Sigmoid colon (tissue), 7 donors: ENCODE data around the gene SLC52A3. TPM values are rescaled to one million over a fixed set of nuclear protein-coding genes. Genes with fewer than 3 reads are reported as not detected.
A peak's percentile ranks its signal among the peaks of the same experiment; 100 is the strongest.

Experiments
- DNase-seq: peaks from one replicate; pipeline ENCODE4 v3.0.0-alpha.2; 2019
- H3K27ac ChIP-seq, 4 donors: fragments of 200-600 bp; sonication (generic); one replicate each; pipeline ENCODE4 v1.5.1; 2016 to 2019; ENCODE audit warnings: mild to moderate bottlenecking in 1 of 4
- H3K27me3 ChIP-seq, 3 donors: fragments of 200-600 bp; sonication (generic); one replicate each; pipeline ENCODE4 v1.5.1; 2019; ENCODE audit warnings: mild to moderate bottlenecking in 1 of 3
- H3K36me3 ChIP-seq, 4 donors: fragments of 200-600 bp; sonication (generic); one replicate each; pipeline ENCODE4 v1.5.1; 2016 to 2019
- H3K4me1 ChIP-seq, 4 donors: fragments of 200-600 bp; sonication (generic); one replicate each; pipeline ENCODE4 v1.5.1; 2017 to 2019
- H3K4me3 ChIP-seq, 4 donors: fragments of 200-600 bp; sonication (generic); one replicate each; pipeline ENCODE4 v1.5.1; 2017 to 2019; ENCODE audit warnings: mild to moderate bottlenecking in 2 of 4, moderate library complexity in 1 of 4
- H3K9me3 ChIP-seq, 4 donors: fragments of 200-600 bp in 3 of 4; sonication (generic) in 3 of 4; one replicate each; pipeline versions ENCODE4 v1.5.1 to v1.6.1; 2013 to 2019
- EP300 ChIP-seq, 4 donors: sonication (generic); formaldehyde crosslinking; IDR thresholded peaks; one replicate each; pipeline ENCODE4 v1.6.1; 2017; ENCODE audit warnings: antibody characterized with exemption in 4 of 4
- POLR2A ChIP-seq, 2 donors: fragments of 450-650 bp; IDR thresholded peaks; one replicate each; pipeline ENCODE4 v1.6.1; 2016; ENCODE audit warnings: antibody characterized with exemption in 2 of 2, mild to moderate bottlenecking in 2 of 2, moderate library complexity in 2 of 2
- POLR2AphosphoS5 ChIP-seq, 4 donors: sonication (generic); formaldehyde crosslinking; IDR thresholded peaks; one replicate each; pipeline ENCODE4 v1.6.1; 2017; ENCODE audit warnings: antibody characterized with exemption in 4 of 4
- WGBS, 2 donors: extraction: QIAGEN DNeasy Blood & Tissue Kit; methylation state at CpG; one replicate each; pipeline ENCODE4 v1.1.7; 2013; 5-methylcytosine and 5-hydroxymethylcytosine counted together
- intact Hi-C: fragments of 100-400 bp; cut with DNase I; formaldehyde crosslinking; loops from one replicate; pipeline ENCODE4 v1.15.1; 2023
- polyA plus RNA-seq, 3 donors: library from polyadenylated mRNA; stranded (reverse); fragments of 200-250 nt; gene quantifications; one replicate each; pipeline ENCODE4 v1.2.3, GENCODE V29; 2013
- total RNA-seq, 4 donors: library from RNA; depleted of rRNA; stranded (reverse); fragments of >200 nt; gene quantifications; one replicate each; pipeline ENCODE4 v1.1.0, GENCODE V29; 2016
- TF ChIP-seq, protein P1 (sequence below), 4 experiments: fragments of 450-650 bp in 3 of 4; fragments of 200-600 bp in 1 of 4; IDR thresholded peaks; one replicate each; pipeline ENCODE4 v1.5.1; 2016 to 2019; ENCODE audit warnings: antibody characterized with exemption in 4 of 4, mild to moderate bottlenecking in 3 of 4, moderate library complexity in 2 of 4
- donor health status: healthy with polysubstance abuse.
- donor health status: Bipolar disorder and iron deficiency.
- donor health status: healthy.

Gene SLC52A3
- total and polyA plus RNA-seq, 7 donors: 0.16 to 15.1 (median 3.0) TPM; not detected in 2

DNA sequence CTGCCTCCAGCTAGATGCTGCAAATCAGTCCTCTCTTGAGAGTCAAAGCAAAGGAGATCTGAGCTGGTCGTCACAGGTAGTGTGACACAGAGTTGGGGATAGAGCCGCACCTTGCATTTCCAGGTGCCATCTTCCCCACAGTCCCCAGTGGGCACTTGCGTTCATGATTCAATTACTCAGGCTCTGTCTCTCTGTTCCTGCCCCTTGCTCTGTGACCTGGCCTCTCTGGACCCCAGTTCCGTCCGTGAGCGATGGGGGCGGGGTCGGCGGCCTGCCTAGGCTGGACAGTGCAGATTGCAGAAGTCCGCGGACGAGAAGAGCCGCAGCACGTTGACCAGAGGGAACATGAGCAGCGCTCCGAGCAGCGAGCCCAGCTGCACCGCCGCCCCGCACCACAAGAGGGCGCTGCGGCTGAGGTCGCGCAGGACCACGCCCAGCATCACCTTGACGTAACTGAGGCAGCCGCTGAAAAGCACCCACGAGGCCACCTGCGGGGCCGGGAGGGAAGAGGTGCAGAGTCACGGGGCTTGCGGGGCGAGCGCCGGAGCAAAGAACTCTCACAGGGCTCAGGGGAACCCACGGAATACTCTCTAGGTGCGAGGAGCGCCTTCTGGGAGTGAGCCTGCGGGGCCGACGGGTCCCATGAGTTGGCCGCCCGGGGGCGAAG, 7.4 kb downstream of the SLC52A3 start:
- Histone ChIP-seq H3K27me3 (peaks cover 0 to 46% (median 21%) of the 10 kb centered on the region in 3 donors), H3K27ac (no peak overlapping the region), H3K36me3 (no peaks in the 10 kb centered on the region), H3K4me1 (no peaks in the 10 kb centered on the region), H3K9me3 (no peaks in the 10 kb centered on the region), H3K4me3 (no peak overlapping the region)
- DNase-seq: no peak
- TF ChIP-seq, protein P1, sequence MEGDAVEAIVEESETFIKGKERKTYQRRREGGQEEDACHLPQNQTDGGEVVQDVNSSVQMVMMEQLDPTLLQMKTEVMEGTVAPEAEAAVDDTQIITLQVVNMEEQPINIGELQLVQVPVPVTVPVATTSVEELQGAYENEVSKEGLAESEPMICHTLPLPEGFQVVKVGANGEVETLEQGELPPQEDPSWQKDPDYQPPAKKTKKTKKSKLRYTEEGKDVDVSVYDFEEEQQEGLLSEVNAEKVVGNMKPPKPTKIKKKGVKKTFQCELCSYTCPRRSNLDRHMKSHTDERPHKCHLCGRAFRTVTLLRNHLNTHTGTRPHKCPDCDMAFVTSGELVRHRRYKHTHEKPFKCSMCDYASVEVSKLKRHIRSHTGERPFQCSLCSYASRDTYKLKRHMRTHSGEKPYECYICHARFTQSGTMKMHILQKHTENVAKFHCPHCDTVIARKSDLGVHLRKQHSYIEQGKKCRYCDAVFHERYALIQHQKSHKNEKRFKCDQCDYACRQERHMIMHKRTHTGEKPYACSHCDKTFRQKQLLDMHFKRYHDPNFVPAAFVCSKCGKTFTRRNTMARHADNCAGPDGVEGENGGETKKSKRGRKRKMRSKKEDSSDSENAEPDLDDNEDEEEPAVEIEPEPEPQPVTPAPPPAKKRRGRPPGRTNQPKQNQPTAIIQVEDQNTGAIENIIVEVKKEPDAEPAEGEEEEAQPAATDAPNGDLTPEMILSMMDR (IDR thresholded peaks at IDR 0.05): peak in 1 of 4 experiments; percentile 23
- TF ChIP-seq POLR2AphosphoS5 (IDR thresholded peaks at IDR 0.05): no peak
- WGBS, 2 donors: 56 to 79% methylated on average over 44 of the region's 44 CpGs
- intact Hi-C loops: no loop called here

DNA sequence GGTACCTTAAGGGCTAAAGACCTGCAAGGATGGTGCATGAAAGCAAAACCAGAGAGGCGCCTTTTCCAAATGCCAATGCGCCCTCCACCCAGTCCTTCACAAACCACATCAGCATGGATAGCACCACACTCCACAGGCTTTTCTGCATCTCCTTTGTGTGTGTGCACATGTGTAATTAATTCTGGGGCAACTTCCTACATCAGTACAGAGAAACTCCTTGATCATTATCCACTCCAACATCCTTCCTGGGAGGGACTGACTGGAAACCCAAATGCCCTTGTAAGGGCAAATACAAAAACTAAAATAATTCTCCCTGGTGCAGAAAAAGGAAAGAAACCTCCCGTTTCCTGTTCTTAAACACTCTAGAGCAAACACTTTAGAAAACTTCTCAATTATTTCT, 10.8 kb downstream of the SLC52A3 start:
- Histone ChIP-seq H3K9me3 (no peaks in the 10 kb centered on the region), H3K27me3 (peaks cover 0 to 46% (median 21%) of the 10 kb centered on the region in 3 donors), H3K4me3 (no peak overlapping the region), H3K4me1 (no peaks in the 10 kb centered on the region), H3K27ac (no peak overlapping the region), H3K36me3 (no peaks in the 10 kb centered on the region)
- intact Hi-C loops: no loop called here
- no peak for DNase-seq
- TF ChIP-seq, protein P1 (IDR thresholded peaks at IDR 0.05): no peak
- no peak for TF ChIP-seq EP300 (IDR thresholded peaks at IDR 0.05)
- 39 to 67% methylated on average over 3 of the region's 3 CpGs for WGBS, 2 donors

DNA sequence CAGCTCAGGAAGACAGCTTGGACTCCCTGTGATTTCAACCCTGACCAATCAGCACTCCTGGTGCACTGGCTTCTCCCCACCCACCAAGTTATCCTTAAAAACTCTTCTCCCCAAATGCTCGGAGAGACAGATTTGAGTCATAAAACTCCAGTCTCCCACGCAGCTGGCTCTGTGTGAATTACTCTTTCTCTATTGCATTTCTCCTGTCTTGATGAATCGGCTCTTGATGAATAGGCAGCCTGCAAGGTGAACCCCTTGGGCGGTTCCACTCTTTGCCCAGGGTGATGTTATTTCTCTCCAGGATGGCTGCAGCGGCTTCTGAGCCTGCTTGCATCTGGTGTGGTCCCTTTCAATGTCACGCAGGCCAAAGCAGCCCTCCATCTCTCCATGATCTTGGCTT, 12.4 kb downstream of the SLC52A3 start:
- no peaks in the 10 kb centered on the region for H3K4me1 ChIP-seq
- peaks cover 0 to 36% (median 14%) of the 10 kb centered on the region in 3 donors for H3K27me3 ChIP-seq
- 89% methylated on average over 6 of the region's 6 CpGs for WGBS, 2 donors
- no peak overlapping the region for H3K4me3 ChIP-seq
- no peak for TF ChIP-seq POLR2AphosphoS5 (IDR thresholded peaks at IDR 0.05)
- TF ChIP-seq, protein P1 (IDR thresholded peaks at IDR 0.05): no peak
- no peak for TF ChIP-seq POLR2A (IDR thresholded peaks at IDR 0.05)
- TF ChIP-seq EP300 (IDR thresholded peaks at IDR 0.05): no peak
- intact Hi-C loops: no loop called here
- H3K27ac ChIP-seq: no peak overlapping the region
- no peaks in the 10 kb centered on the region for H3K36me3 ChIP-seq
- no peaks in the 10 kb centered on the region for H3K9me3 ChIP-seq
- no peak for DNase-seq

DNA sequence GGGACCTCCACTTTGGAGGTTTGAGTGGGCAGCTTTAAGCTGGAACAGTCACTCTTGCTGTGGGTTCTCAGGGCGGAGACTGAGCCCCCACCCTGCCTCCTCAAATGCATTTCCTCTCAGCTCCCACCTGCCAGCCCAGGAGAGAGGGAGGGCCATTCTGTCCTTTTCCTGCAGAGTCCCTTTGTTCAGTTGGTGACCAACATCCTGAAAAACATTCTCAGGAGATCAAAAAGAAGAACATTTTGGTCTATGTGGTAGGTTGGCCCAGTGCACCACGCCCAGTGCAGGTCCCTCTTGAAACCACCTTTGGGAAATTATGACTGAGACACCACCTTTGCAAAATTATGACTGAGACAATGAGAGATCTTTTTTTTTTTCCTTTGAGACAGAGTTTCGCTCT, 13.4 kb downstream of the SLC52A3 start:
- H3K9me3 ChIP-seq: no peaks in the 10 kb centered on the region
- H3K36me3 ChIP-seq: no peaks in the 10 kb centered on the region
- DNase-seq: no peak
- no peaks in the 10 kb centered on the region for H3K4me1 ChIP-seq
- intact Hi-C loops: no loop called here
- no peak overlapping the region for H3K4me3 ChIP-seq
- no peak for TF ChIP-seq POLR2A (IDR thresholded peaks at IDR 0.05)
- TF ChIP-seq, protein P1 (IDR thresholded peaks at IDR 0.05): no peak
- TF ChIP-seq POLR2AphosphoS5 (IDR thresholded peaks at IDR 0.05): no peak
- TF ChIP-seq EP300 (IDR thresholded peaks at IDR 0.05): no peak
- no peak overlapping the region for H3K27ac ChIP-seq
- peaks cover 0 to 26% (median 4%) of the 10 kb centered on the region in 3 donors for H3K27me3 ChIP-seq
- 77 to 90% methylated on average over 3 of the region's 3 CpGs for WGBS, 2 donors
